OCI-M1 (cell line): ENCODE results near the gene INPP4B.

ENCODE experiments used
- DNase-seq: peaks from one replicate; lab custom pipeline; 2025; lab: John Stamatoyannopoulos, UW

INPP4B gene

GRCh38 chr4:142291299-142292050, 554.6 kb downstream of the INPP4B start:
- no peak for DNase-seq

GRCh38 chr4:142287371-142287770, 558.7 kb downstream of the INPP4B start:
- no peak for DNase-seq

DNA sequence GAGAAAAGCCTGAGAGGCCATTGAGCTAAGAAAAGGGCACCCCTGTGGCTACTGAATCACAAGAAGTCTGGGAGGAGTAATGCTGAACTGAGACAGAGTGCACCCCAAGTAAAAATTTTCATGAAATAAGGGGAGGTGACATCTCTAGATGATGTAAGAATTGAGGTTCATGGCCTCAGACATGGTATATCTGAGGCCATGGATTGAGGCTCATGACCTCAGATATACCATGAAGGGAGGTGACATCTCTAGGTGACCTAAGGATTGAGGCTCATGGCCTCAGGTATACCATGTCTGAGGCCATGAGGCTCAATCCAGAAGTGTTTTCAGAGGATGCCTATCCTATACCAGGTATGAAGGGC, 560.9 kb downstream of the INPP4B start:
- no peak for DNase-seq

- peak; percentile 42 for DNase-seq
Observed at GRCh38 chr4:142284402-142285221, 561.5 kb downstream of the INPP4B start.

GRCh38 chr4:142282870-142283431, 563.1 kb downstream of the INPP4B start:
- DNase-seq: peak; percentile 69

GRCh38 chr4:142281999-142282398, 564.1 kb downstream of the INPP4B start:
- no peak for DNase-seq

- peak; percentile 47 for DNase-seq
Observed at GRCh38 chr4:142278663-142279062, 567.4 kb downstream of the INPP4B start.

- no peak for DNase-seq
Observed at GRCh38 chr4:142278171-142278570, 567.9 kb downstream of the INPP4B start.

DNA sequence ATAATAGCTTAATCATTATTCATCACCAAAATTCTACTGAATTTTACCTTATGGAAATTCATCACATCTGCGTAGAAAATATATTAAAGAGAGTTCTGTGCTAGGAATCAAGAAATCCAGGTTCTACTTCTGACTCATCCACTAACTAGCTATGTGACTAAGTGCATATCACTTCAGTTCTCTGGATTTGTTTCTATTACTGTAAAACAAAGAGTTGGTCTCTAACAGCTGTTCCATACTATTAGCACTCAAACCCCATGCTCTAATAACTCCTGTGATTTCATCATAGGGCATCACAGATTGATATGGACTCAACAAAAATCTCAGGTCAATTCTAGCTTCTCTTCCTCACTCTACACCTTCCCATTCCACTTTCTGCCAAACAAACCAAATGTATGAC, 572.0 kb downstream of the INPP4B start:
- no peak for DNase-seq

GRCh38 chr4:142272452-142272851, 573.6 kb downstream of the INPP4B start:
- no peak for DNase-seq

DNA sequence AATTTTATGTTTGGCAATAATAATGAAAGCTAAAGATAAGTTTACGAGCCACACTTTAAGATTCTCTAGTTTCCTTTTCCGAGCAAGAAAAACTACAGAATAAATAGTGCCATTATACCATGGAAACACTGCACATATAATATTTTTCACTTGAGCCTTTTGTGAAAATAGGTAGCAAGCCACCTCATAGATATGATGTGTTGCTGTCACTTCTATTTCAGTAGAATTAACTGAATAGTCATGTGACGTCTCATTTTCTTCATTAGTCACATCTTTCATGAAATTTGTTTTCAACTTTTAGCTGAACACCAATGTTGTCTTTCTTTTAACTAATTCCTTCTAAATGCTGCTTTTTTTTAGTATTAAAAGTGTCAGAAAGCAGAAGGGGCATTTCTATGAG, 574.3 kb downstream of the INPP4B start:
- DNase-seq: no peak

- DNase-seq: no peak
Observed at GRCh38 chr4:142267101-142267500, 579.0 kb downstream of the INPP4B start.

DNA sequence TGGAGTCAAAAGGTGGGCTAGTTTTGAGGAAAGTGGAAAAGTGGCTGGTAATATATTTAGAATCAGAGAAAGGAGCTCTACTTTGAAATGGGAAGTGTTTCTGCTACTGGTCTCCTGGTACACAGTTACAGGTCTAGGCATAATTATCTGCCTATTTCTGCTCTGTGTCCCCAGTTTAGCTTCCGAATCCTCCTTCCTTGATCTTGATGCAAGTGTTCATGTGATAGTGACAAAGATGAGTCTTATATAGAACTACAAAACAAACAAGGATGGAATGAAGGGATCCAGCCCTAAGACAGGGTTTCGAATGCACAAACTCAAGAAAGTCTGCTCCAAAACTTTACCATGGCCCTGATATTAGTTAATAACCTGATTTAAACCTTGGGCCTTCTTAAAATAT, 580.2 kb downstream of the INPP4B start:
- no peak for DNase-seq

- no peak for DNase-seq
Observed at GRCh38 chr4:142265536-142265935, 580.6 kb downstream of the INPP4B start.

DNA sequence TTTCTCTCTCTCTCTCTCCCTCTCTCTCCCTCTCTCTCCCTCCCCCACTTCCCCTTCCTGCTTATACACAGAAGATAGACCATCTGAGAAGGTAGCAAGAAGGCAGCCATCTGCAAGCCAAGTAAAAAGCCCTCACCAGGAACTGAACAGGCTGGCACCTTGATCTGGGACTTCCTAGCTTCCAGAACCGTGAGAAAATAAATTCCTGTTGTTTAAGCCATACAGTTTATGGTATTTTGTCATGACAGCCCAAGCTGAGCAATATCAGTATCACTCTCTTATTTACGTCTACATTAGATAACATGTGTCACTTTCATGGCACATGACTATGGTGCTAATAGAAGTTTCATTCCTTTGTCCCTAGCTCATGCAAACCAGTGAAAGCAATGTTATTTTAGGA, 581.1 kb downstream of the INPP4B start:
- DNase-seq: peak; percentile 44

DNA sequence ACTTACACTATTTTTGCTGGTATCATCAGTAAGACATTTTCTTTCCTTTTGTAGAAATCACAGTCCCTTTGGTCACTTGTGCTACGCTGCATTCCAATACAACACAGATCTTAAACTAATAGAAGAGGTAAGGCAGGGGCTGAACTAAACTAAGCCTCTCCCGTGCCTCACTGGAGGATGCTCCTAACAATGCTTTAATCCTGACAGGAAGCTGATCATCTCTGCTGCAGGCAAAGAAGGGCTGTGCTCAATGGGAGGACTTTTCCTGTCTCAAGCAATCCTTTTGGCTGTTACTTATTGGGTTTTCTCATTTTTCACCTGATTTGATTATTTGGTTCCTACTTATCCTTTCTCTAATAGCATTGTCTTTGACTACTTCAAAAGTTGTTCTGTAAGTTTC, 583.1 kb downstream of the INPP4B start:
- DNase-seq: no peak

GRCh38 chr4:142248946-142249345, 597.2 kb downstream of the INPP4B start:
- no peak for DNase-seq

- no peak for DNase-seq
Observed at GRCh38 chr4:142243255-142243654, 602.8 kb downstream of the INPP4B start.

DNA sequence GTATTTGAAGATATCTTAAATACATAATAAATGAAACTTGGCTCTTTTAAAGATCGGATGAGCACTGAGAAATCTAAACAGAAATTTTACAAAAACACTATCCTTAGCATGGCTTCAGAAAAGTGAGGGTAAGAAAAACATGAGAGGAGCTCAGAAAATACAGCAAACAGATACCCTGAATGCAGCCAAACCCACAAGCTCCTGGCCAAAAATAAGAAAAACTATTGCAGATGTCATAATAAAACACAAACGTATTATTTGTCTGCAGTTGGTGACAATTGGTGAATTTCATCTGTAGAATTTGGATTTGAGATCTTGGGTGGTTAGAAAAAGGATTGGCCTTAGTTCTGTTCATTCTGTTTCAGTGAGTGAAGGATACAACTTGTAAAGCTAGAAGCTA, 603.9 kb downstream of the INPP4B start:
- DNase-seq: no peak

DNA sequence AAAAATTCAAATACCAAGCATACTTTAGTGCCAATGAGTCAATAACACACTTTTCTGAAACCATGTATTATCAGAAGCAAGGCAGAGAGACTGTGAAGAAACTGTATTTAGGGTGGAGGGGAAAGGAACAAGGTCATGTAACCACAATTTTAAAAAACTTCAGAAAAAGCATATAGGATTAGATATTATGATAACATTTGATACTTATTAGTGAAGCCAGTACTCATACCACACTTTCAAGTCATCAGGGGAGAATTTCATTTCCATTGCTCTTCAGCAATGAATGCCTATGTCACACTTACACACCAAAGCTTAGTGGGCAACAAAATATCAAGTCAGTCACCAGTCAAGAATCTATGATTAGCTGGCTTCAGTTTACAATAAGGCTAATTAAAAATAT, 607.5 kb downstream of the INPP4B start:
- no peak for DNase-seq

DNA sequence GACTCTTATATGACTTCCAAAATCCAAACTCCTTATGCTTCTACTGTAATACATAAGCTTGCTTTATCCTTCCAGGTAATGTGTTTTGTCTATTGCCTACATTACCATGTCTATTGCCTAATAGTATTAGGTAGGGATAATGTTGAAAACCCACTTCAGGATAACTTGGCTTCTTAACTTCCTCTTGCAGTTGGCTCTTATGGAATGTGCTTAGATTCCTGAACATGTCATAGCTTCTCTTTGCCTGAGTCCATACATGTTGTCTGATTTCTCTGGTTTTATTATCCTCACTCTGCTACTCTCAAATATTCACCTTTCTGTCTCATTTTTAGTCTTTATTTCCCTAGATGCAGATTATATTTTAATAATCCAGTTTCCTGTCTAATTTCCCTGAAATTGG, 609.8 kb downstream of the INPP4B start:
- no peak for DNase-seq

DNA sequence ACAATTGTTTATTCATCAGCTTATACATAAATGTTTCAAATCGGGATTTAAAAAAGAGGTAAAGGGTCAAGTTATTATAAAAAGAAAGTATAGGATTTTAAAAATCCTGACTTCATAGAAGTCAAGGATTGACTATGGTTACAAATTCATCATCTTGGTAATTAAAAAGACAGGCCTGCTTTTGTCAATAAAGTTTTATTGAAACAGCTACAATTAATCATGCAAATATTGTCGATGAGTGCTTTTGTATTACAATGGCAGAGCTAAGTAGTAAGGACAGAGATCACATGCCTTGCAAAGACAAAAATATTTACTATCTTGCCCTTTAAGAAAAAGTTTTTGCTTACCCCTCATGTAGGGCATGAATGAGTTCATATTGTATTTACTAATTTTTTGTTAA, 614.3 kb downstream of the INPP4B start:
- no peak for DNase-seq

DNA sequence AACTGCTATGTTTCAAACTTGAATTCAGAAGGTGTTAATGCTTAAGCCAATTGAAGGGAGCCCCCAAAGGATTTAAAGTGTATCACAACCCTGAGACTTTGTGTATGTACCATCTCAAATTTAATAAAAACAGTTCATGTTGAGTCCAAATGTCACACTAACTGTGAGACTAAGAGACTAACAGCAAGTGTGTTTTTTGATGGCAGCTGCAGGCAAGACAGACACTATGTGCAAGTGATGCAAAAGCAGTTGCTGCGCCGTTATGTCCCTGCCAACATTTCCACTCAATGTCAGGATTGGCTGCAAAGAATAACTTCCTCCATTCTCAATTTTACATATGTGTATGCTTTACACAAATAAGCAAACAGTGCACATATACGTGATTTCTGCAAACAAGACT, 615.1 kb downstream of the INPP4B start:
- peak; percentile 4 for DNase-seq
